GM19099 (cell line): ENCODE measurements around the gene RPAP3.

ENCODE experiments used
- POLR2A ChIP-seq: IDR thresholded peaks from 3 replicates; pipeline ENCODE4 v1.6.1; 2011; ENCODE audit warnings: low read depth; ENCODE audit not compliant: insufficient read length; ENCODE audit errors: extremely low read depth

RPAP3 gene

DNA sequence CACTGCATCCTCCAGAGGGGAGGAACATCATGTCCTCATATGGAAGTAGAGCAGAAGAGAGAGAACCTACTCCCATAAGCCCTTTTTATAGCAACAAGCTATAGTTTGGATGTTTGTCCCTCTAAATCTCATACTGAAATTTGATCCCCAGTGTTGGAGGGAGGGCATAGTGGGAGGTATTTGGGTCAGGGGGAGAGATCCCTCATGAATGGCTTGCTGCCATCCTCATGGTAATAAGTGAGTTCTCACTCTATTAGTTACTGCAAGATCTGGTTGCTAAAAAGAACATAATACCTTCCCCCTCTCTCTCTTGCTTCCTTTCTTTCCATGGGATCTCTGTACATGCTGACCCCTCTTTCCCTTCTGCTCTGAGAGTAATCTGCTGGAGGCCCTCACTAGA is 93.9 kb downstream of the RPAP3 start:
- no peak for TF ChIP-seq POLR2A
